A549 (cell line): ENCODE measurements around the gene EFHD1. TPM values are rescaled to one million over a fixed set of nuclear protein-coding genes. Genes with fewer than 3 reads are reported as not detected.

Experiments
- ATAC-seq, 2 experiments: fragments of 200-7000 bp in 1 of 2; fragments of >200 bp in 1 of 2; cut with Nextera tagmentation in 1 of 2; cut with Tn5 transposase in 1 of 2; 3 replicates each; pipeline versions ENCODE4 v1.8.0 to v1.9.1; 2018 to 2020; ENCODE audit warnings: mild to moderate bottlenecking in 1 of 2, moderate library complexity in 1 of 2
- CTCF ChIA-PET: fragments of 300-600 bp; sonication (Branson Sonifier 250); formaldehyde crosslinking; extraction: SDS; loops from one replicate; lab custom pipeline; 2021; ENCODE audit warnings: antibody characterized with exemption, inconsistent platforms; lab: Yijun Ruan, JAX
- POLR2A ChIA-PET: fragments of 350-600 bp; formaldehyde crosslinking; extraction: SDS; loops from one replicate; lab custom pipeline; 2021; ENCODE audit warnings: antibody characterized with exemption, inconsistent platforms; lab: Yijun Ruan, JAX
- DNase-seq, 2 experiments: peaks; one replicate each; pipeline versions ENCODE4 v3.0.0 to v3.0.0-alpha.2; 2011 to 2016; ENCODE audit warnings: low read depth in 1 of 2, low spot score in 1 of 2
- FAIRE-seq: peaks from 2 replicates; lab custom pipeline; 2011; peaks lifted over from hg19 to GRCh38; lab: Jason Lieb, UNC
- H3K27ac ChIP-seq, 2 experiments: fragments of >200 bp; sonication (Bioruptor Twin); formaldehyde crosslinking; 3 replicates each; pipeline ENCODE4 v1.5.1; 2016 to 2017
- H3K4me1 ChIP-seq: fragments of >200 bp; sonication (Bioruptor Twin); formaldehyde crosslinking; 3 replicates; pipeline ENCODE4 v1.6.1; 2016
- H3K4me2 ChIP-seq: fragments of >200 bp; sonication (Bioruptor Twin); formaldehyde crosslinking; 3 replicates; pipeline ENCODE4 v1.6.1; 2016
- H3K4me3 ChIP-seq: fragments of >200 bp; sonication (Bioruptor Twin); formaldehyde crosslinking; 3 replicates; pipeline ENCODE4 v1.5.1; 2016
- H3K9me3 ChIP-seq: fragments of >200 bp; sonication (Bioruptor Twin); formaldehyde crosslinking; 3 replicates; pipeline ENCODE4 v1.6.1; 2016
- BCL3 ChIP-seq: fragments of >200 bp; sonication (Bioruptor Twin); formaldehyde crosslinking; IDR thresholded peaks from 3 replicates; pipeline ENCODE4 v1.6.1; 2016
- BHLHE40 ChIP-seq: IDR thresholded peaks from 2 replicates; pipeline ENCODE4 v1.6.1; 2012; ENCODE audit warnings: low read depth, low read length, inconsistent platforms
- CBX2 ChIP-seq: fragments of 200-600 bp; sonication (generic); IDR thresholded peaks from 2 replicates; pipeline ENCODE4 v1.6.1; 2016; ENCODE audit warnings: low read depth, mild to moderate bottlenecking, borderline replicate concordance
- CTCF ChIP-seq: fragments of >200 bp; sonication (Bioruptor Twin); formaldehyde crosslinking; IDR thresholded peaks from 3 replicates; pipeline ENCODE4 v1.5.1; 2016
- E2F6 ChIP-seq: IDR thresholded peaks from 2 replicates; pipeline ENCODE4 v1.6.1; 2012; ENCODE audit warnings: low read depth, borderline replicate concordance
- FOSL2 ChIP-seq, 2 experiments: fragments of 450-650 bp in 1 of 2; fragments of >200 bp in 1 of 2; sonication (Bioruptor Twin) in 1 of 2; formaldehyde crosslinking; IDR thresholded peaks; 2 replicates each; pipeline versions ENCODE4 v1.5.0 to v1.6.1; 2016 to 2020; ENCODE audit warnings: mild to moderate bottlenecking in 1 of 2, moderate library complexity in 1 of 2
- FOXS1 ChIP-seq: fragments of 250-450 bp; sonication (Bioruptor Pico); IDR thresholded peaks from 2 replicates; pipeline ENCODE4 v1.5.0; 2020; ENCODE audit warnings: mild to moderate bottlenecking, moderate library complexity
- HEYL ChIP-seq: fragments of 250-450 bp; sonication (Bioruptor Pico); IDR thresholded peaks from 2 replicates; pipeline ENCODE4 v1.8.0; 2021; ENCODE audit warnings: mild to moderate bottlenecking, moderate library complexity
- HMGXB4 ChIP-seq: fragments of 250-450 bp; sonication (Bioruptor Pico); IDR thresholded peaks from 2 replicates; pipeline ENCODE4 v1.5.0; 2021; ENCODE audit warnings: mild to moderate bottlenecking, moderate library complexity, borderline replicate concordance
- HOXB13 ChIP-seq: fragments of 250-450 bp; sonication (Bioruptor Pico); IDR thresholded peaks from 2 replicates; pipeline ENCODE4 v1.5.0; 2020; ENCODE audit warnings: low read depth, mild to moderate bottlenecking, moderate library complexity
- PBX3 ChIP-seq: IDR thresholded peaks from 2 replicates; pipeline ENCODE4 v1.6.1; 2012
- POLR2A ChIP-seq: IDR thresholded peaks from 2 replicates; pipeline ENCODE4 v1.6.1; 2012; ENCODE audit warnings: mild to moderate bottlenecking, low read length
- POLR2AphosphoS2 ChIP-seq: conservative IDR thresholded peaks from 2 replicates; pipeline ENCODE4 v1.6.1; 2012; ENCODE audit warnings: low read length, improper control_type of control experiment, inconsistent platforms
- RAD21 ChIP-seq, 2 experiments: fragments of >200 bp in 1 of 2; sonication (Bioruptor Twin) in 1 of 2; formaldehyde crosslinking in 1 of 2; IDR thresholded peaks in 1 of 2; conservative IDR thresholded peaks in 1 of 2; 2 replicates in 1 of 2; 3 replicates in 1 of 2; pipeline ENCODE4 v1.6.1; 2012 to 2018; ENCODE audit warnings: inconsistent platforms in 1 of 2
- RARB ChIP-seq: fragments of 250-450 bp; sonication (Bioruptor Pico); IDR thresholded peaks from 2 replicates; pipeline ENCODE4 v1.8.0; 2021; ENCODE audit warnings: mild to moderate bottlenecking, moderate library complexity
- REST ChIP-seq: fragments of 200-600 bp; sonication (generic); IDR thresholded peaks from 2 replicates; pipeline ENCODE4 v1.6.1; 2016; ENCODE audit warnings: antibody characterized with exemption, mild to moderate bottlenecking, moderate library complexity
- SMC3 ChIP-seq: fragments of >200 bp; sonication (Bioruptor Twin); formaldehyde crosslinking; IDR thresholded peaks from 3 replicates; pipeline ENCODE4 v1.6.1; 2018; ENCODE audit warnings: inconsistent platforms
- TP53 ChIP-seq: fragments of 250-450 bp; sonication (Bioruptor Pico); IDR thresholded peaks from 2 replicates; pipeline ENCODE4 v1.5.0; 2021; ENCODE audit warnings: mild to moderate bottlenecking, moderate library complexity
- ZC3H11A ChIP-seq: fragments of 450-650 bp; IDR thresholded peaks from 2 replicates; pipeline ENCODE4 v1.6.1; 2014; ENCODE audit warnings: antibody characterized with exemption, mild to moderate bottlenecking
- ZNF302 ChIP-seq: fragments of 250-450 bp; sonication (Bioruptor Pico); IDR thresholded peaks from 2 replicates; pipeline ENCODE4 v1.9.0; 2021; ENCODE audit warnings: inconsistent platforms, mild to moderate bottlenecking, moderate library complexity
- WGBS: methylation state at CpG from one replicate; pipeline ENCODE4 v1.1.6; 2017; ENCODE audit errors: missing lambda C conversion rate; 5-methylcytosine and 5-hydroxymethylcytosine counted together
- polyA plus RNA-seq, 4 experiments: library from polyadenylated mRNA; depleted of rRNA in 3 of 4; stranded (reverse); fragments of >200 nt; fragmentation: RNase III in 1 of 4; extraction: RNeasy Plus Mini Kit Qiagen cat#74134 plus additional on column Dnase treatment in 1 of 4; gene quantifications; 2 replicates in 3 of 4; 3 replicates in 1 of 4; pipeline ENCODE4 v1.2.3, GENCODE V29; 2011 to 2017
- small RNA-seq, 6 experiments: library from RNA; depleted of rRNA; stranded (forward); fragments of <200 nt; gene quantifications; one replicate each; pipeline ENCODE3, GENCODE V24; 2012

Gene EFHD1
- polyA plus RNA-seq, 2 of the 4 experiments (the other 2 are of a cell fraction): 1.5 to 2.3 TPM

GRCh38 chr2:232731470-232731869 lies 98.1 kb downstream of the EFHD1 start:
- CTCF ChIA-PET: interaction anchor here (1.4 kb wide), 1 partner anchor 9 kb away, joined by 3 read pairs; no protein-coding TSS in a partner anchor
- FAIRE-seq: no peak
- ATAC-seq: no peak
- Histone ChIP-seq H3K4me2 (no peak overlapping the region), H3K9me3 (no peaks in the 10 kb centered on the region), H3K4me1 (no peaks in the 10 kb centered on the region), H3K27ac (no peak overlapping the region), H3K4me3 (no peak overlapping the region)
- TF ChIP-seq RAD21 (conservative IDR thresholded peaks at IDR 0.05 in 1 of 2, IDR thresholded peaks at IDR 0.05 in 1 of 2) (no peak), FOSL2 (IDR thresholded peaks at IDR 0.05) (no peak), FOSL2 (CRISPR knock-in tag; IDR thresholded peaks at IDR 0.05) (no peak), BCL3 (no peak), E2F6 (no peak), RARB (CRISPR knock-in tag) (no peak), HOXB13 (CRISPR knock-in tag) (no peak), TP53 (CRISPR knock-in tag) (no peak), BHLHE40 (no peak), FOXS1 (CRISPR knock-in tag) (no peak), POLR2AphosphoS2 (no peak), REST (no peak), HMGXB4 (no peak), ZC3H11A (no peak), ZNF302 (CRISPR knock-in tag) (no peak), CTCF (no peak), PBX3 (no peak), SMC3 (no peak), CBX2 (no peak), POLR2A (no peak), HEYL (CRISPR knock-in tag) (no peak)
- WGBS: 91% methylated on average over 2 of the region's 2 CpGs
- POLR2A ChIA-PET: no interaction called here
- no peak for DNase-seq

Small RNA genes lying within 50 kb of the gene (small RNA-seq; reads per million reads assigned to genes)
- 0 reads per million in 6 experiments for gene RN7SL359P

Other genes starting within 250 kb of the EFHD1 start
- 0.17 and 0.18 TPM in 2 replicates for gene ALPG, start 226.8 kb upstream of the EFHD1 start, polyA plus RNA-seq (2011; rRNA removed)
- 0.04 to 0.07 TPM in 2 of 3 replicates, not detected in the other for gene ALPG, start 226.8 kb upstream of the EFHD1 start, polyA plus RNA-seq (2017; fragmentation: RNase III; extraction: RNeasy Plus Mini Kit Qiagen cat#74134 plus additional on column Dnase treatment)
- 0.05 and 0.11 TPM in 2 replicates for gene ALPI, start 177.5 kb upstream of the EFHD1 start, polyA plus RNA-seq (2011; rRNA removed)
- gene ALPI, start 177.5 kb upstream of the EFHD1 start, polyA plus RNA-seq (2017; fragmentation: RNase III; extraction: RNeasy Plus Mini Kit Qiagen cat#74134 plus additional on column Dnase treatment): not detected in 3 replicates
- gene ECEL1, start 145.8 kb upstream of the EFHD1 start, polyA plus RNA-seq (2011; rRNA removed): 0.18 and 0.29 TPM in 2 replicates
- gene ECEL1, start 145.8 kb upstream of the EFHD1 start, polyA plus RNA-seq (2017; fragmentation: RNase III; extraction: RNeasy Plus Mini Kit Qiagen cat#74134 plus additional on column Dnase treatment): 0.10 to 0.13 TPM (median 0.12 TPM) in 3 replicates
- gene PRSS56, start 113.2 kb upstream of the EFHD1 start, polyA plus RNA-seq (2011; rRNA removed): not detected in 2 replicates
- 0.07 TPM in 1 of 3 replicates, not detected in the others for gene PRSS56, start 113.2 kb upstream of the EFHD1 start, polyA plus RNA-seq (2017; fragmentation: RNase III; extraction: RNeasy Plus Mini Kit Qiagen cat#74134 plus additional on column Dnase treatment)
- not detected in 2 replicates for gene CHRND, start 107.4 kb upstream of the EFHD1 start, polyA plus RNA-seq (2011; rRNA removed)
- gene CHRND, start 107.4 kb upstream of the EFHD1 start, polyA plus RNA-seq (2017; fragmentation: RNase III; extraction: RNeasy Plus Mini Kit Qiagen cat#74134 plus additional on column Dnase treatment): not detected in 3 replicates
- gene CHRNG, start 93.9 kb upstream of the EFHD1 start, polyA plus RNA-seq (2011; rRNA removed): not detected in 2 replicates
- not detected in 3 replicates for gene CHRNG, start 93.9 kb upstream of the EFHD1 start, polyA plus RNA-seq (2017; fragmentation: RNase III; extraction: RNeasy Plus Mini Kit Qiagen cat#74134 plus additional on column Dnase treatment)
- 7.4 and 10.5 TPM in 2 replicates for gene TIGD1, start 83.0 kb upstream of the EFHD1 start, polyA plus RNA-seq (2011; rRNA removed)
- 5.7 to 5.9 TPM (median 5.7 TPM) in 3 replicates for gene TIGD1, start 83.0 kb upstream of the EFHD1 start, polyA plus RNA-seq (2017; fragmentation: RNase III; extraction: RNeasy Plus Mini Kit Qiagen cat#74134 plus additional on column Dnase treatment)
- 49.1 and 51.4 TPM in 2 replicates for gene EIF4E2, start 82.9 kb upstream of the EFHD1 start, polyA plus RNA-seq (2011; rRNA removed)
- 177 to 234 TPM (median 197 TPM) in 3 replicates for gene EIF4E2, start 82.9 kb upstream of the EFHD1 start, polyA plus RNA-seq (2017; fragmentation: RNase III; extraction: RNeasy Plus Mini Kit Qiagen cat#74134 plus additional on column Dnase treatment)
- gene GIGYF2, start 63.7 kb downstream of the EFHD1 start, polyA plus RNA-seq (2011; rRNA removed): 46.3 and 46.9 TPM in 2 replicates
- 28.8 to 31.9 TPM (median 31.2 TPM) in 3 replicates for gene GIGYF2, start 63.7 kb downstream of the EFHD1 start, polyA plus RNA-seq (2017; fragmentation: RNase III; extraction: RNeasy Plus Mini Kit Qiagen cat#74134 plus additional on column Dnase treatment)
- not detected in 2 replicates for gene KCNJ13, start 143.0 kb downstream of the EFHD1 start, polyA plus RNA-seq (2011; rRNA removed)
- not detected in 3 replicates for gene KCNJ13, start 143.0 kb downstream of the EFHD1 start, polyA plus RNA-seq (2017; fragmentation: RNase III; extraction: RNeasy Plus Mini Kit Qiagen cat#74134 plus additional on column Dnase treatment)
- gene SNORC, start 236.7 kb downstream of the EFHD1 start, polyA plus RNA-seq (2011; rRNA removed): 8.5 and 9.1 TPM in 2 replicates
- 7.0 to 8.4 TPM (median 7.2 TPM) in 3 replicates for gene SNORC, start 236.7 kb downstream of the EFHD1 start, polyA plus RNA-seq (2017; fragmentation: RNase III; extraction: RNeasy Plus Mini Kit Qiagen cat#74134 plus additional on column Dnase treatment)